Pancreas (tissue), 10 donors: ENCODE data around the gene GET4. TPM values are rescaled to one million over a fixed set of nuclear protein-coding genes. Genes with fewer than 3 reads are reported as not detected.
"Not testable (repeated sequence)": the region's sequence is repeated elsewhere in the genome, so short reads cannot be mapped to it uniquely, and the experiment has no call there.

Source experiments
- ATAC-seq, 4 donors: fragments of 200-7000 bp; cut with Tn5 transposase; one replicate each; pipeline versions ENCODE4 v1.8.0 to v1.9.1; 2020; ENCODE audit warnings: mild to moderate bottlenecking in 4 of 4, moderate library complexity in 4 of 4
- DNase-seq, 6 donors: peaks; one replicate each; pipeline ENCODE4 v3.0.0-alpha.2; 2020
- FAIRE-seq: peaks from 2 replicates; lab custom pipeline; 2012; peaks lifted over from hg19 to GRCh38; lab: Jason Lieb, UNC
- H3K27ac ChIP-seq, 4 donors: fragments of 200-600 bp; sonication (generic); 1 replicate in 3 of 4; 2 replicates in 1 of 4; pipeline versions ENCODE4 v1.5.0 to v1.8.0; 2020
- H3K27me3 ChIP-seq, 4 donors: fragments of 200-600 bp; one replicate each; pipeline ENCODE4 v1.8.0; 2021
- H3K36me3 ChIP-seq, 3 donors: fragments of 200-600 bp; sonication (generic) in 1 of 3; one replicate each; pipeline versions ENCODE4 v1.5.0 to v1.8.0; 2020 to 2021
- H3K4me1 ChIP-seq, 3 donors: fragments of 200-600 bp; one replicate each; pipeline ENCODE4 v1.8.0; 2021
- H3K4me3 ChIP-seq, 4 donors: fragments of 200-600 bp; sonication (generic) in 2 of 4; one replicate each; pipeline versions ENCODE4 v1.5.0 to v1.8.0; 2020 to 2021
- H3K9me3 ChIP-seq, 4 donors: fragments of 200-600 bp; one replicate each; pipeline ENCODE4 v1.8.0; 2021
- CTCF ChIP-seq, 4 donors: fragments of 200-600 bp; sonication (generic) in 3 of 4; IDR thresholded peaks; one replicate each; pipeline versions ENCODE4 v1.5.0 to v1.8.0; 2021; ENCODE audit warnings: antibody characterized with exemption in 4 of 4
- WGBS, 2 donors: extraction: QIAGEN DNeasy Blood & Tissue Kit; methylation state at CpG; one replicate each; pipeline ENCODE4 v1.1.7; 2013; 5-methylcytosine and 5-hydroxymethylcytosine counted together
- intact Hi-C, 3 donors: fragments of 100-400 bp; cut with DNase I; formaldehyde crosslinking; loops; one replicate each; pipeline versions ENCODE4 v1.11.1 to v1.14.2; 2022
- polyA plus RNA-seq, 2 donors: library from polyadenylated mRNA; stranded (reverse); fragments of 200-250 nt; gene quantifications; one replicate each; pipeline ENCODE4 v1.2.3, GENCODE V29; 2013
- total RNA-seq, 6 donors: library from RNA; stranded (reverse); fragmentation: NEBNext Ultra II Directional in 4 of 6; extraction: Animal tissue kit (Norgen Biotek cat#: 25700) in 4 of 6; gene quantifications; one replicate each; pipeline versions ENCODE4 v1.2.1 to v1.2.4, GENCODE V29; 2021 to 2023
- donor health status: healthy with polysubstance abuse.
- donor health status: DM: no; HTN: no; CAD: no; lungs with moderate emphysema.
- donor health status: DM: no; HTN: no; CAD: no.
- donor health status: control.
- donor health status: control.
- donor health status: Bipolar disorder and iron deficiency.
- donor health status: DM: yes; HTN: yes; CAD: no.
- donor health status: DM: no; HTN: no; CAD: no.
- donor health status: DM: no; HTN: no; CAD: no.
- donor health status: DM: yes; HTN: yes; CAD: no.

GET4 gene
- total and polyA plus RNA-seq, 8 donors: 13.1 to 94.5 (median 21.4) TPM

DNA sequence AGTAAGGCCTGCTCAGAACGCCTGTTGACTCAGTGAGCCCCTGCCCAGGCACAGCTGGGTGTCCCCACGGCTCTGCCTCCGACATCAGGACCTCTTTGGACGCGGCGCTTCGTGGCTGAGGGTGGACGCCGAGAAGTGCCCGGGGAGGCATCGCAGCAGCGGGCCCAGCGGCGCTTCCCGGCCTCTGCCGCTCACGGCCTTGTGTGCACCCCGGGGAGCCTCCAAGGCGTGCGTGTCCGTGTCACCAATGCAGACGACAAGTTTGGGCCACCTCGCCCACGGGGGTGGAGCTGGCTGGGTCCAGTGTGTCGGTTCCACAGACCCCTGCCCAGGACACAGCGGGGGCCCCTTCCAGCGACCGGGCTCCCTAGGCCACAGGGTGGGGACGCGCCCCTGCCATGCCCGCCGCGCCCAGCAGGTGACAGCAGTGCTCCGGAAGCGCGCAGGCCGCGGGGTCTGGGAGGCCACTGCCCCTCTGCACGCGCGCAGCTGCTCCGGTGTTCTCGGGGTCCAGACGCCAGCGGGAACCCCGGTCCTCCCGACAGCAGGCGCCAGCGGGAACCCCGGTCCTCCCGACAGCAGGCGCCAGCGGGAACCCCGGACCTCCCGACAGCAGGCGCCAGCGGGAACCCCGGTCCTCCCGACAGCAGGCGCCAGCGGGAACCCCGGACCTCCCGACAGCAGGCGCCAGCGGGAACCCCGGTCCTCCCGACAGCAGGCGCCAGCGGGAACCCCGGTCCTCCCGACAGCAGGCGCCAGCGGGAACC lies 32.4 kb downstream of the GET4 start:
- H3K9me3 ChIP-seq, FAIRE-seq, H3K27me3 ChIP-seq, H3K27ac ChIP-seq, H3K4me1 ChIP-seq, H3K36me3 ChIP-seq: not testable (repeated sequence)
- ATAC-seq: peak; percentile 85 to 93 (median 90)
- 23 to 50% methylated on average over 29 to 64 of the region's 73 CpGs for whole genome bisulfite sequencing, 2 donors
- intact Hi-C loops: loop anchor here in 1 of 3 donors (10.0 kb wide), 2 partner anchors 46 to 146 kb away; partner anchors contain the start of gene ADAP1
- peak; percentile 60 to 96 (median 81) for TF ChIP-seq CTCF (IDR thresholded peaks at IDR 0.05)
- DNase-seq: peak in 5 of 6 donors; percentile 41 to 90 (median 73)
- peak overlapping the region in 2 of 4 donors; percentile 36 to 40 for H3K4me3 ChIP-seq

DNA sequence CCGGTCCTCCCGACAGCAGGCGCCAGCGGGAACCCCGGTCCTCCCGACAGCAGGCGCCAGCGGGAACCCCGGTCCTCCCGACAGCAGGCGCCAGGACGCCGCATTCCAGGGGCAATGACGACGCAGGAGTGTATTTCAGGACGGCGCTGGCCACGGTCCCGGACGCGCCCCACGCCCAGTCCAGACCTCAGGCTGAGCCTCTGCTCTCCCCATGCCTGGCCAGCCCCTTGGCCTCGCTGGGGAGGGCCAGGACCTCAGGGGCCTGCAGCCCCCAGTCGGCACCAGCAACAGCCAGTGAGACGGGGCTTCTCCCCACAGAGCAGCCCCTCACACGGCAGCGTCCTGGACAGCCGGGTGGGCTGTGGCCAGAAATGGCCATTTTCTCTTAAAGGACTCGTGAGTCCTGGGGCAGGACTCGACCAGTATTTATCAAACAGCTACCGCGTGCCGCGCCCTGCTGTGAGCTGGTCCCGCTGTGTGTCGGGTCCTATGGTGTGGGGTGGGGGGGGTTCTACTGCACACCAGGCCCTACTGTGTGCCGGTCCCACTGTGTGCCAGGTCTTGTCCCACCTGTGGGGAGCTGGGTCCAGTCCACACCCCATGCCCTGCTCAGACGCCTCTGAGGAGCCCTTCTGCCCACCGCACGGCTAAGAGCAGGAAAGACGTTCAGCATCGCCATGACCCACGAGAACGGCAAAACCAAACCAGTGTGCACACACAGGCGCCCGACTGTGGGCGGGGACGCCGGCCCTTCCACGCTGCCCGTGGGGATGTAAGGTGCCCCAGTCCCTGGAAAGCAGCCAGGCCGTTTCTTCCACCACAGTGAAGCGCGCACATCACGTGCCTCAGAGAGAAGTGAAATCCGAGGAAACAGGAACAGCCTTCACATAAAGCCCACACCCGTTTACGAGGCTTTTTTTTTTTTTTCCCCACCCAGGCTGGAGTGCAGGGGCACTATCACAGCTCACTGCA lies 33.3 kb downstream of the GET4 start:
- Histone ChIP-seq H3K27me3 (no peaks in the 10 kb centered on the region), H3K27ac (peak overlapping the region in 1 of 4 donors; percentile 26), H3K4me3 (peak overlapping the region in 2 of 4 donors; percentile 36 to 40), H3K9me3 (no peaks in the 10 kb centered on the region), H3K36me3 (no peaks in the 10 kb centered on the region), H3K4me1 (no peaks in the 10 kb centered on the region)
- peak in 3 of 6 donors; percentile 51 to 77 (median 72) for DNase-seq
- intact Hi-C loops: loop anchor here in 1 of 3 donors (10.0 kb wide), 2 partner anchors 45 to 145 kb away; partner anchors contain the start of gene ADAP1
- no peak for FAIRE-seq
- peak; percentile 57 to 71 (median 59) for ATAC-seq
- no peak for TF ChIP-seq CTCF (IDR thresholded peaks at IDR 0.05)
- 34 to 51% methylated on average over 47 to 57 of the region's 58 CpGs for WGBS, 2 donors

- intact Hi-C loops: no loop called here
- DNase-seq: peak in 1 of 6 donors; percentile 59
- Histone ChIP-seq H3K27me3 (no peaks in the 10 kb centered on the region), H3K4me3 (no peak overlapping the region), H3K9me3 (no peaks in the 10 kb centered on the region), H3K27ac (no peak overlapping the region), H3K4me1 (no peaks in the 10 kb centered on the region), H3K36me3 (no peaks in the 10 kb centered on the region)
- TF ChIP-seq CTCF (IDR thresholded peaks at IDR 0.05): no peak
- 89 to 91% methylated on average over 11 of the region's 11 CpGs for WGBS, 2 donors
- FAIRE-seq: no peak
- ATAC-seq: no peak
Measured at GRCh38 chr7:910441-910861, 34.1 kb downstream of the GET4 start.

DNA sequence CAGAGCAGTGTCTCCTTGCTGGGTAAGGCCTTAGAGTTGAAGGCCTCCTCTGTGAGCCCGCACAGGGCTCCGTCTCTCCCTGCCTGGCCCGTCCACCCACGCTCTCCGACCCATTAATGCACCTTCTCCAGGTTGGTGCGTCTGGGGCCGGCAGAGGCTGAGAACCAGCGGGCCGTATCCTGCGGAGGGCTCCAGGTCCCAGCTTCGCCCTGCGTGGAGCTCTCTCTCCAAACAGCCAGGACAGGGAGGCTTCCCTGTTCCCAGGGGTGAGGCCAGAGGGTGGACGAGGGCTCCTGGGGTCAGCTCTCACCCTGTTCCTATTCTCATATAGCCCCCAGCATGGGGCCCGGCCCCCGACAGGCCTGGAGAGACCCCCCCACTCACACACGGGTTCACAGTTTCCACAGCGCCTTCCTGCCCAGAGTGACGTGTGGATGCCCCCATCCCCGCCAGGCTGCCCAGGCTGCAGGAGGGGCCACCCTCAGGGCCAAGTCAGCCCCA lies 34.6 kb downstream of the GET4 start:
- intact Hi-C loops: no loop called here
- Histone ChIP-seq H3K36me3 (no peaks in the 10 kb centered on the region), H3K27ac (no peak overlapping the region), H3K27me3 (no peaks in the 10 kb centered on the region), H3K4me1 (no peaks in the 10 kb centered on the region), H3K4me3 (no peak overlapping the region), H3K9me3 (no peaks in the 10 kb centered on the region)
- 91 to 93% methylated on average over 19 of the region's 19 CpGs for WGBS, 2 donors
- no peak for TF ChIP-seq CTCF (IDR thresholded peaks at IDR 0.05)
- no peak for FAIRE-seq
- peak in 1 of 6 donors; percentile 67 for DNase-seq
- ATAC-seq: no peak
